Measurements from ENCODE around the gene NPW.

The NPW gene

GRCh38 chr16:2013527-2013926, 6.1 kb upstream of the NPW start:
- no peaks in the 10 kb centered on the region for H3K9me3 ChIP-seq
- DNase-seq = no peak
- H3K4me1 ChIP-seq = no peaks in the 10 kb centered on the region; the same call in 1 of the 2 replicates
- TF ChIP-seq CTCF (IDR thresholded peaks at IDR 0.05; ENCODE audit: low read depth, low read length) = no peak
- no peaks in the 10 kb centered on the region for H3K27me3 ChIP-seq
- H3K4me3 ChIP-seq (ENCODE audit: low read depth, low read length) = no peak overlapping the region
- no peaks in the 10 kb centered on the region for H3K36me3 ChIP-seq

- no peaks in the 10 kb centered on the region for H3K27me3 ChIP-seq
- no peaks in the 10 kb centered on the region; the same call in 1 of the 2 replicates for H3K4me1 ChIP-seq
- no peak for DNase-seq
- no peaks in the 10 kb centered on the region for H3K9me3 ChIP-seq
- TF ChIP-seq CTCF (IDR thresholded peaks at IDR 0.05; ENCODE audit: low read depth, low read length) = no peak
- H3K4me3 ChIP-seq (ENCODE audit: low read depth, low read length) = no peak overlapping the region
- no peaks in the 10 kb centered on the region for H3K36me3 ChIP-seq
These were observed 4.3 kb upstream of the NPW start for GRCh38 chr16:2015117-2015946.

- DNase-seq = no peak
- Histone ChIP-seq H3K36me3 (no peaks in the 10 kb centered on the region), H3K9me3 (no peaks in the 10 kb centered on the region), H3K4me1 (no peaks in the 10 kb centered on the region), H3K4me3 (ENCODE audit: low read depth, low read length) (no peak overlapping the region), H3K27me3 (no peaks in the 10 kb centered on the region)
- TF ChIP-seq CTCF (IDR thresholded peaks at IDR 0.05; ENCODE audit: low read depth, low read length) = no peak
These were observed 3.7 kb upstream of the NPW start for GRCh38 chr16:2015947-2016208.

GRCh38 chr16:2016407-2016922, 3.1 kb upstream of the NPW start:
- Histone ChIP-seq H3K9me3 (no peaks in the 10 kb centered on the region), H3K4me1 (no peaks in the 10 kb centered on the region), H3K27me3 (no peaks in the 10 kb centered on the region), H3K4me3 (ENCODE audit: low read depth, low read length) (no peak overlapping the region), H3K36me3 (no peaks in the 10 kb centered on the region)
- TF ChIP-seq CTCF (IDR thresholded peaks at IDR 0.05; ENCODE audit: low read depth, low read length) = peak; percentile 65
- peak; percentile 64 for DNase-seq

GRCh38 chr16:2019921-2020831, 591 bp downstream of the NPW start:
- H3K4me1 ChIP-seq = 0 out of 2 replicates have a peak, but pooled peaks cover 4% of the 10 kb centered on the region
- no peak for DNase-seq
- no peaks in the 10 kb centered on the region for H3K27me3 ChIP-seq

More at GRCh38 chr16:2019921-2020831, 591 bp downstream of the NPW start:
- Histone ChIP-seq H3K36me3 (no peaks in the 10 kb centered on the region), H3K4me3 (ENCODE audit: low read depth, low read length) (no peak overlapping the region), H3K9me3 (no peaks in the 10 kb centered on the region)
- no peak for TF ChIP-seq CTCF (IDR thresholded peaks at IDR 0.05; ENCODE audit: low read depth, low read length)

Data from BE2C (cell line).